NCI-H446 (cell line): Measurements from ENCODE around the gene EMID1.

ENCODE experiments used
- DNase-seq, 2 experiments: peaks; one replicate each; lab custom pipeline; 2025; lab: John Stamatoyannopoulos, UW

The EMID1 gene

DNA sequence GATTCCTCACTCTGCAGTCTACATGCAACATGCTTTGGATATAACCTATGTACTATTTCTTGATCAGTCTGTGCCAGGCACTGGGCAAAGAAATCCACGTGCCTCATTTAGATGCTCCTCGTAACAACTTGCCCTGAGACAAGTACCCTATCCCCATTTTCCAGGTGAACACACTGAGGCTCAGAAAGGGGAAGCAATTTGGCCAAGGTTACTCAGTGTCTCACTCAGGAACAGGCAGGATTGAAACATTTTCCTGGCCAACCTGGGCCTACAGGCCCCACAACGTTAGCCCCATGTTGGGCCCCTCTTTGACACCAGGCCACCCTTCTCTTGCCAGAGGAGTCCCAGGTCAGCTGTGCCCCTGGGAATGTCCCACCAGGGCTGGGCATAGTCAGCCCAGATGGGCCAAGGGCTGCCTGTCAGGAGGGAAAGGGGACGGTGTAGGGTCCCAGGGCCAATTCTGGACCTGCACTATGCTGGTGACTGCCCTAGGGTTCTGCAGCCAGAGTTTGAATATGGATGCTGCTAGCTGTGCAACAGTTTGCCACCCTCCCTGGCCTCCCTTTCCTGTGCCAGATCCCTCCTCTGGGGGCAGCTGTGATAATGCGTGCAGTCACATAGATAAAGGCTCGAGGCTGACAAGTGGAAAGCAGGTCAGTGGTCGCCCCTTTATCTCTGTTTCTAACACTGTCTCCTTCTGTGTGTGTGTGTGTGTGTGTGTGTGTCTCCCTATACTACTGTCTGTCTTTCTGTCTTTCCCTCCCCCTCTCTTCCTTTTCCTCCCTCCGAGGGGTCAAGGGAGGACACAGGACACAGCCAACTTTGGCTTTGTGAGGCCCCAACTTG, 10.4 kb upstream of the EMID1 start:
- no peak for DNase-seq

GRCh38 chr22:29195964-29196666, 9.6 kb upstream of the EMID1 start:
- no peak for DNase-seq

DNA sequence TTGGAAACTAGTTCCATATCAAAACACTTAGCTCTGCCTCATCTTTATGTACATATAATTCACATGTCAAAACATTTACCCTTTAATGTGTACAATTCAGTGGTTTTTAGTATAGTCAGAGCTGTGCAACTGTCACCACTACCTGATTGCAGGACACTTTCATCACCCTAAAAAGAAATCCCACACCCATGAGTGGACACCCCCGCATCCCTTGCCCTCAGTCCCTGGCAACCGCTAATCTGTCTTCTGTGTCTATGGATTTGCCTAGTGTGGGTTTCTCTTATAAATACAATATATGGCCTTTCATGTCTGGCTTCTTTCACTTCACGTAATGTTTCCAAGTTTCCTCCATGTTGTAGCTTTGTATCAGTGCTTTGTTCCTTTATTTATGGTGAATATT, 8.6 kb upstream of the EMID1 start:
- DNase-seq, result no peak

DNA sequence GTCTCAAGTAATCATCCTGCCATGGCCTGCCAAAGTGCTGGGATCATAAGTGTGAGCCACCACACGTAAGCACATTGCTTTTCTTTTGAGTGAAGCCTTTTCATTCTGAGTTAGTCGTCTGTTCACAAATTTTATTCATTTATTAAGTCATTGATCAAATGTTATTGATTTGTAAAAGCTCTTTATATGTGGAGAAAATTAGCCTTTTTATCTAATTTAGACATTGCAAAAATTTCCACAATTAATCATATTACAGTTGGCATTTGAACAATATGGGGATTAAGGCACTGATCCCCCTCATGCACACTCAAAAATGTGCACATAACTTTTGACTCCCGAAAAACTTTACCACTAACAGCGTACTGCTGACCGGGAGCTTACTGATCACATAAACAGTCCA, 7.5 kb upstream of the EMID1 start:
- no peak for DNase-seq

DNA sequence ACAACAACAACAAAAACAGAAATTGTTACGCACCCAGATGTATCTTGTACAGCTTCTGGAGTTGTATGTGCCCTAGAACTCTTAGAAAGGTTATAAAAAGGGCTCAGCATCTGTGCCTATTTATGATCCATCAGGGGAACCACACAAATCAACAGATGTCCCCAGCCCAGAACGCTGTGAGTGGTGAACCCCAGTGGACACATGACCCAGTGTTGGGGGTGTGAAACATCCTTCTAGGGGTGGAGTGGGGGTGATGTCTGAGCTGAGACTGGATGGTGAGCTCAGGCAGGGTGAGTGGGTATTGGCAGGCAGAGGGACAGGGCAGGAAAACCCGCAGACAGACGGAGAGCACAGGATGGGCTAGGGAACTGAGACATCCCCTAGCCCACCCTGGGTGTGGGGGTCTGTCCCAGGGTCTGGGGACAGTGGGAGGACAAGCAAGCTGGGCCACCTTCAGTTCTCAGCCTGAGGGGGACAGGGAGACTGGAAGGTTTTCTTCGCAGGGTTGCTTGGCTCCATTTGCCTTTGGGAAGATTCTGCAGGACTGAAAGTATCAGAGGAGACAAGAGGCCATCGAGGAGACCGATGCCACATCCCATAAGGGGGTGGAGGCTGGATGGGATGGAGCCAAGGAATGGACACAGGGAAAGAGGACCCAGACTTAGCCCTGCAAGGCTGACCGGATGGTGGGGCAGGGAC, 5.8 kb upstream of the EMID1 start:
- no peak for DNase-seq

DNA sequence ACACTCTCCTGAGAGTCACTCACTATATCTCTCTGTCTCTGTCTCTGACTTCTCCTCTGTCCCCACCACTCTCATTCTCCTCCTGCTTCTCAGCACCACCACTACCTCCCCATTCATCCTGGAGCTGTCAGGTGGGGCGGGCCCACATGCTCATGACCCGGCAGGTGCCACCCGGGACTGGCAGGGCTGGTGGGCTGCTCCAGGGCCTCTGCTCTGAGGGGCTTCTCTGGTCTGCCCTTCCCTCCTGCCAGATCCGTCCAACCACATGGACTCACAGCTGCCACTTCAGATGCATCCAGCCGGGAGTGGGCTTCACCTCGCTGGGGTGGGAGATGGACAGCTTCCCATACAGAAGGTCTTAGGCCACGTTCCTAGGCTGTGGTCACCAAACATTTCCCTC, 4.8 kb upstream of the EMID1 start:
- DNase-seq, result no peak

GRCh38 chr22:29201782-29202181, 3.9 kb upstream of the EMID1 start:
- no peak for DNase-seq

DNA sequence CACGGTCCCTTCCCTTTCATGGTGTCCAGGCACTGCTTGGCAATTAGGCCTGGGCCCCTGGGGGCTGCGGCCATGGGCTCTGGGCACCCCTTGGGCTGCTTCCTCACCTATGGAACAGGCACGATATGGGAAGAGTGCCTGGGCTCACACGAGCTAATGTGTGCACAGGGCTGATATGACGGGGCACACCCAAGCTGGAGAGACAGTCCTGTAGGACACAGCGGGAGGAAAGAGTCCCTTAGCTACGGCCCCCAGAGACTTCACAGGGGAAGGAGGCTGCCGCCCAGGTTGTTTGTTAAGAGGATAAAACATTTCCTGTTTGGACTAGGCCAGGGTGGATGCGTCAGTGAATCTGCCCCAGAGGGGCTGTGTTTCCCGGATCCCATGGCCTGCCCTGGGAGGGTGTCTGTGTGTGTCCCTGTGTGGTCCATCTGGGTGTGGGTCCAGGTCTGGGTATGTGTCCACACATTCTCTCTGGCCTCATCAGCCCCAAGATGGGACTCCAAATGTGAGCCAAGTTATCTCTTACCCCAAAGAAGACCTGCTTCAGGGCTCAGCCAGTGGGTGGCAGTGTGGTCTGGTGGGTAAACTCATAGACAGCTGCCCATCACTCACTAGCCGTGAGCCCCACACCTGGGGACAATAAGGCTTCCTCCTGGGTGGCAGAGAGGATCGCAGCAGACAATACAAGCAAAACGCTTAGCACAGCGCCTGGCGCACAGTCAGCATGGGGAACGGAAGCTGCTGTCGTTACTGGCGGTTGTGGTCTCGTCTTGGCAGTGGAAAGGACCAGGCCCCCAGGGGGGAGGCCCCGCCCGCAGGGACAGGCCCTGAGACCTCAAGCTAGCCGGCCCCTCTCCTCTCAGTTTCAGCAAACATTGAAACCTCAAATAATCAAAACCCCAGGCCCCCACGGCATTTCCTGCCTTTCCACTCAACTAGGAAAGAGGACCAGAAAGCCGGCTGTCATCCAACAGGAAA, 3.2 kb upstream of the EMID1 start:
- DNase-seq, result no peak

DNA sequence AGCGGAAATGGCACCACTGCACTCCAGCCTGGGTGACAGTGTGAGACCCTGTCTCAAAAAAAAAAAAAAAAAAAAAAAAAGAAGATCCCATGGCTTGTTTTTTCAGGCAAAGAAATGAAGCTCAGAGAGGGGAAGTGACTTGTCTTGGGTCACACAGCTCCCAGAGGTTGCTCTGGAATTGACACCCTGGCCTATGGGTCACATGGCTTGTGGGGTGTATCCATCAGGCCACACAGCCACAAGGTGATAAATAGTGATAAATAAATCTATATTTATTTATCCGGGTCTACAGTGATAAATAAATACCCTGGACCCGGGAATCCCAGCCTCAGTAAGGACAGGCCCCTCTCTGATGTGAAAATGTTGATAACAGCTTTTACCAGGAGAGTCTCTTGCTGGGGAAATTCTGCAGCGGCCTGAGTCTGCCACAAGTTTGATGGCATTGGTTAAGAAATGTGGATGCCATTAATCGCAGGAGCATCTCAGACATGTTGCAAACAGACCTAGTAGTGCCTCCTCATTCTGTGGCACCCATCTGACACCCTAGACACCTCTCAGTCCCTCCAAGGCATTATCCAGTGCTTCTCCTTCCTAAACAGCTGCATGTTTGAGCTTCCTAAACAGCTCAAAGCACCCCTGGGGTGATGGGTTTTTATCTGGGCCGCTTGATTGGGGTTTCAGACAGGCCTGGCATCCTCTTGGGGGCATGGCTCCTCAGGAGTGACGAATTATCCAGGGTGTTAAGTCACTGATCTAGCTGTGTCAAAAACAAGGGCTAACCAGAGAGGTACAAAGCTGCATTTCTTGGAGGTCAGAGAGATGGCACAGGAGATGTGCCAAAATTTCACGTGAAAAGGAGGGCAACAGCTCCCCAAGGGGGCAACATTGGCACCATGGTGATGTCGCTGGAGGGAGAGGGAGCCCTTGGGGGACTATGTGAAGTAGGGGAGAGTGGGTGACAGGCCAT, 1.9 kb upstream of the EMID1 start:
- no peak for DNase-seq

GRCh38 chr22:29204455-29205183, 1.1 kb upstream of the EMID1 start:
- DNase-seq, result no peak

- DNase-seq, result no peak
Measured at GRCh38 chr22:29205252-29205593, 473 bp upstream of the EMID1 start.

DNA sequence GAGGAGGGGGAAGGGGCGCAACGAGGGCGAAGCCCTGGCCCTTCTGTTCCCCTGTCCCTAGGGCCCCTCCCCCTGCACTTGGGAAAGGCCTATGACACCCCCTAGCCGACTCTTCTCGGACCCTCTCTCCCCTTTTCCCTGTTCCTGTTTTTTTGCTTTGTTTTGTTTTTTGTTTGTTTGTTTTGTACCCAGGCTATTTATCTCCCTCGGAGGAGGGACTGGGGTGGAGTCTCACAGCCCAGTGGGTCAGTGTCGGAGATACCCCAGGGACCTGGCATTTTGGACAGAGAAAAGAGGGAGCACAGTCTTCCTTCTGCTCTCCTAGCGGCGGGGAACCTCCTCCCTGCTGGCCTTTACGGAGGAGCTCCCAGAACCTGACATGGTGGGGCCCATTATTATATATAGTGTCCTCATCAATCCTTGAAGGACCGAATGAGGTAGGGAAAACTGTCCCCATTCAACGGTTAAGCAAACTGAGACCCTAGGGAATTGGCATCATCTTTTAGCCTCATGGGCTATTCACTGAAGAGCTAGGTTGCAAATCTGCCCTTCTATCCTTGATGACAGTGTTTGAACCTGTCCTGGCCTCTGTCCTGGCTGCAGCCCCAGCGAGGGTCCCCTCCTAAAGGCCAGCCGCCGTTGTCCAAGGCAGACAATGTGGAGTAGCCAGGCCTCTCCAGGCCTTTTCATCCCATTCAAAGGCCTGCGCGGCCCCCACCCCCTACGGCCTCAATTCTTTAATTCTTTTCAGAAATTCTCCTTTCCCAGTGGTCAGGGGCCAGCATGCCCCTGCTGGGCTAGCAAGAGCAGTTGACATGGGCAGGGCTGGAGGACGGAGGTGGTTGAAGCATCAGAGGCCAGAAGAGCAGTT, 911 bp downstream of the EMID1 start:
- no peak for DNase-seq

GRCh38 chr22:29207243-29207550, 1.5 kb downstream of the EMID1 start:
- no peak for DNase-seq

DNA sequence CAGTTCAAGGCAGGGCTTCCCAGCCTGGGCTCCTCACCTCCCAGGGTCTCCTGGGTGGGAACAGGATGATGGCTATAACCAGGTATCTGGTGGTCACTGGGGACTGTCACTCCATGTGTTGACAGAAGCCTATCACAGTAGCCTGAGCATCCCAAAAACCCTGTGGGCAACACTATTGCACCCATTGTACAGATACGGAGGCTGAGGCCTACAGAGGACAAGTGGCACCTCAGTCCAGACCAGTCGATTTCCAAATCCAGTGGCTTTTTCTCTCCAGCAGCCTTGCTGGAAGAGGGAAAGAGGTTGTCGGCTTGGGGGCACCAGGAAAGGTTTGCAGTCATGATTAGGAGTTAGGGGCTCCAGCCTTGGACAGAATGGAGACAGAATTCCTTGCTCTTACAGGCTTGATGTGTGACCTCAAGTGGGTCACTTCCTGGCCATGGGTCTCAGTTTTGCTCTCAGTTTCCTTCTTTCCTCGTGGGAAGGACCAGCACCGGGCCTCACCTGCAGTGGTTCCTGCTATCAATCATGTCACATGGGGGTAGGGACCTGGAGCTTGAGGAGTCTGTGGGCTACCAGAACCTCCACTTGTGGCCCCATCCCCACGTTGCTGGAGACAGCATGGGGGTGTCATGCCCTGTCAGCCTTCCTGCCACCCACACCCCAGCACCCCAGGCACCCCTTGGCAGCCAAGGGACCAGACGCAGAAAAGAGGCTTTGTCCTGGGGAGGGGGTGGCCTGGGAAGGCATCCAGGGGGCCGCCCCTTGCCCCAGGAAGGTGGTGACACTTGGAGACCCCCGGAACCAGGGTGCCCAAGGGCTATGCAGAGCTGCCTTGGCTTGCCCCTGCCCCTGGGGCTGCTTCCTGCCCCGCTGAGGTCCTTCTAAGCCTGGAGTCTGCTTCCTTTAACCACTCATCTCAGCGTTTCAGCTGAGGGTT, 2.1 kb downstream of the EMID1 start:
- no peak for DNase-seq

- DNase-seq, result no peak
Measured at GRCh38 chr22:29208502-29208862, 2.8 kb downstream of the EMID1 start.

- DNase-seq, result no peak
Measured at GRCh38 chr22:29208879-29209623, 3.4 kb downstream of the EMID1 start.

- no peak for DNase-seq
Measured at GRCh38 chr22:29209624-29209929, 3.9 kb downstream of the EMID1 start.

DNA sequence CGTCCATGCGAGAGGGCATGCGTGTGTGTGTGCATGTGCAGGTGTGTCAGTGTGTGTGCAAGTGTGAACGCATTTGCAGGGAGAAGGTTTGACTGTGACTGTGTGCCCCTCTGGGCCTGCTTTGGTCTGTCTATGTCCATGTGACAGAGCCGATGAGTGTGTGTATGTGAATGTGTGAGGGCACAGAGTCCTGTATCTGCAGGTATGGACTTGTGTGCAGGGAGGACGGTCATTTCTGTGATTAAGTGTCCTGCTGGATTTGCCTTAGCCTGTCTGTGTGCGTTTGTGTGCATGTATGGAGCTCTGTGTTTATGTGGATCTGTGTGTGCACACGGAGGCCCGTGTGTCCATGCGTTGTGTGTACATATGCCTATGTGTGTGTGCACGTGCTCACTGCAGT, 5.4 kb downstream of the EMID1 start:
- no peak for DNase-seq
